Measurements from ENCODE around the gene CELF4.

CELF4 gene

GRCh38 chr18:37571266-37571665 is 5.7 kb upstream of the CELF4 start:
- no peak for DNase-seq

GRCh38 chr18:37570336-37570930 is 4.8 kb upstream of the CELF4 start:
- no peak for DNase-seq

GRCh38 chr18:37568671-37569070 is 3.1 kb upstream of the CELF4 start:
- DNase-seq, result no peak

GRCh38 chr18:37567994-37568359 is 2.4 kb upstream of the CELF4 start:
- DNase-seq, result no peak

GRCh38 chr18:37567061-37567993 is 1.7 kb upstream of the CELF4 start:
- DNase-seq, result no peak

GRCh38 chr18:37566479-37567060 is 972 bp upstream of the CELF4 start:
- DNase-seq, result no peak

GRCh38 chr18:37565977-37566478 is 430 bp upstream of the CELF4 start:
- DNase-seq, result peak; percentile 41

GRCh38 chr18:37564711-37565100 is 892 bp downstream of the CELF4 start:
- peak; percentile 43 for DNase-seq

GRCh38 chr18:37563931-37564392 is 1.6 kb downstream of the CELF4 start:
- DNase-seq, result no peak

- DNase-seq, result no peak
These were observed 3.6 kb downstream of the CELF4 start for GRCh38 chr18:37561986-37562385.

GRCh38 chr18:37560003-37560402 is 5.6 kb downstream of the CELF4 start:
- no peak for DNase-seq

GRCh38 chr18:37559194-37559593 is 6.4 kb downstream of the CELF4 start:
- no peak for DNase-seq

GRCh38 chr18:37554399-37554787 is 11.2 kb downstream of the CELF4 start:
- no peak for DNase-seq

- DNase-seq, result no peak
These were observed 11.8 kb downstream of the CELF4 start for GRCh38 chr18:37553633-37554398.

- DNase-seq, result no peak
These were observed 13.3 kb downstream of the CELF4 start for GRCh38 chr18:37552286-37552685.

- no peak for DNase-seq
These were observed 13.8 kb downstream of the CELF4 start for GRCh38 chr18:37551846-37552245.

- DNase-seq, result no peak
These were observed 14.3 kb downstream of the CELF4 start for GRCh38 chr18:37551249-37551648.

GRCh38 chr18:37550118-37550875 is 15.3 kb downstream of the CELF4 start:
- DNase-seq, result no peak

- DNase-seq, result no peak
These were observed 16.8 kb downstream of the CELF4 start for GRCh38 chr18:37548679-37549289.

GRCh38 chr18:37547196-37547827 is 18.3 kb downstream of the CELF4 start:
- no peak for DNase-seq

GRCh38 chr18:37546651-37547050 is 18.9 kb downstream of the CELF4 start:
- no peak for DNase-seq

- DNase-seq, result no peak
These were observed 19.4 kb downstream of the CELF4 start for GRCh38 chr18:37546272-37546537.
